HG03159 (cell line): ENCODE data around the gene SAPCD2.

Experiments used
- ATAC-seq: cut with Tn5 transposase; IDR thresholded peaks from one replicate; pipeline ENCODE4 v1.9.1; 2021; ENCODE audit warnings: mild to moderate bottlenecking, moderate library complexity; ENCODE audit not compliant: unreplicated experiment

Gene SAPCD2

GRCh38 chr9:137082925-137083290 lies 12.6 kb upstream of the SAPCD2 start:
- ATAC-seq: no peak

GRCh38 chr9:137082222-137082924 lies 12.0 kb upstream of the SAPCD2 start:
- no peak for ATAC-seq

- ATAC-seq: no peak
Measured at GRCh38 chr9:137080260-137081122, 10.1 kb upstream of the SAPCD2 start.

GRCh38 chr9:137079401-137079787 lies 9.0 kb upstream of the SAPCD2 start:
- ATAC-seq: no peak

- no peak for ATAC-seq
Measured at GRCh38 chr9:137078701-137079400, 8.5 kb upstream of the SAPCD2 start.

GRCh38 chr9:137077758-137078693 lies 7.7 kb upstream of the SAPCD2 start:
- ATAC-seq: peak; percentile 18

- peak; percentile 57 for ATAC-seq
Measured at GRCh38 chr9:137077010-137077747, 6.8 kb upstream of the SAPCD2 start, which contains the start of gene UAP1L1. UAP1L1 (plus strand) TSS chr9:137077517; CDS start chr9:137077533, 16 bp downstream.

- ATAC-seq: no peak
Measured at GRCh38 chr9:137076636-137077009, 6.3 kb upstream of the SAPCD2 start.

- no peak for ATAC-seq
Measured at GRCh38 chr9:137075275-137075775, 5.0 kb upstream of the SAPCD2 start.

- no peak for ATAC-seq
Measured at GRCh38 chr9:137074657-137075274, 4.4 kb upstream of the SAPCD2 start.

- ATAC-seq: no peak
Measured at GRCh38 chr9:137073992-137074399, 3.6 kb upstream of the SAPCD2 start.

GRCh38 chr9:137071282-137071681 lies 925 bp upstream of the SAPCD2 start:
- ATAC-seq: no peak

- ATAC-seq: no peak
Measured at GRCh38 chr9:137070906-137071275, 534 bp upstream of the SAPCD2 start.

GRCh38 chr9:137069508-137070091 lies 757 bp downstream of the SAPCD2 start:
- peak; percentile 22 for ATAC-seq

- ATAC-seq: no peak
Measured at GRCh38 chr9:137068539-137069507, 1.5 kb downstream of the SAPCD2 start.

- ATAC-seq: no peak
Measured at GRCh38 chr9:137067860-137068538, 2.4 kb downstream of the SAPCD2 start.
